Progenitor cell of endocrine pancreas (in vitro differentiated cells): ENCODE data around the gene SLC28A1. TPM values are rescaled to one million over a fixed set of nuclear protein-coding genes. Genes with fewer than 3 reads are reported as not detected.

Source experiments
- DNase-seq: peaks from one replicate; pipeline ENCODE4 v3.0.0; 2021; ENCODE audit warnings: low spot score; ENCODE audit not compliant: unreplicated experiment
- H3K27ac Mint-ChIP-seq: 2 replicates; pipeline ENCODE4 v1.8.0; 2021; ENCODE audit warnings: mild to moderate bottlenecking, moderate library complexity, mixed read lengths
- H3K27me3 Mint-ChIP-seq: 2 replicates; pipeline ENCODE4 v1.8.0; 2021; ENCODE audit warnings: mixed read lengths
- H3K36me3 Mint-ChIP-seq: 2 replicates; pipeline ENCODE4 v1.8.0; 2022; ENCODE audit warnings: mixed read lengths; ENCODE audit not compliant: insufficient read depth
- H3K4me1 Mint-ChIP-seq: 2 replicates; pipeline ENCODE4 v1.8.0; 2021; ENCODE audit warnings: low read depth, mixed read lengths
- H3K4me3 Mint-ChIP-seq: 2 replicates; pipeline ENCODE4 v1.8.0; 2021; ENCODE audit warnings: low read depth, mild to moderate bottlenecking, moderate library complexity, mixed read lengths
- H3K9me3 Mint-ChIP-seq: 2 replicates; pipeline ENCODE4 v1.8.0; 2021; ENCODE audit warnings: low read depth, mixed read lengths
- CTCF ChIP-seq: fragments of 200-600 bp; sonication (generic); IDR thresholded peaks from one replicate; pipeline ENCODE4 v1.5.0; 2021; ENCODE audit warnings: antibody characterized with exemption, mild to moderate bottlenecking; ENCODE audit not compliant: unreplicated experiment
- total RNA-seq: library from RNA; stranded (reverse); gene quantifications from 2 replicates; pipeline ENCODE4 v1.2.1, GENCODE V29; 2021

The SLC28A1 gene
- total RNA-seq, 1 donor from 2014 or later, result not detected

DNA sequence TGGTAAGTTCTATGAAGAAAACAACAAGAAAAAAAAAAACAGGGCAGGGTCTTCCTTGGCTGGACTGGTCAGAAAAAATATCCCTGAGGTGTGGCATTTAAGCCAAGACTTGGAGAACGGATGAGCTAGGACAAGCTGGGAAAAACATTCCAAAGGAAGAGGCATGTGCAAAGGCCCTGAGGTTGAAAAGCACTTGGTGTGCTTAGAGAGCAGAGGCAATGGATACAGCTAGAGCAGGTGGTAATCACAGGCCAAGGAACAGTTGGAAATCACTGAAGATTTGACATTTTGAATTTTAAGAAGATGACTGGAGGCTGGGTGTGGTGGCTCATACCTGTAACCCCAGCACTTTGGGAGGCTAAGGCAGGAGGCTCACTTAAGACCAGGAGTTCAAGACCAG lies 54.3 kb downstream of the SLC28A1 start:
- no peak for TF ChIP-seq CTCF
- no peak for DNase-seq
- Mint-ChIP-seq H3K36me3 (no peaks in the 10 kb centered on the region), H3K4me1 (no peaks in the 10 kb centered on the region), H3K9me3 (no peaks in the 10 kb centered on the region), H3K27me3 (no peaks in the 10 kb centered on the region), H3K4me3 (no peak overlapping the region), H3K27ac (peak overlapping the region; percentile 54)

DNA sequence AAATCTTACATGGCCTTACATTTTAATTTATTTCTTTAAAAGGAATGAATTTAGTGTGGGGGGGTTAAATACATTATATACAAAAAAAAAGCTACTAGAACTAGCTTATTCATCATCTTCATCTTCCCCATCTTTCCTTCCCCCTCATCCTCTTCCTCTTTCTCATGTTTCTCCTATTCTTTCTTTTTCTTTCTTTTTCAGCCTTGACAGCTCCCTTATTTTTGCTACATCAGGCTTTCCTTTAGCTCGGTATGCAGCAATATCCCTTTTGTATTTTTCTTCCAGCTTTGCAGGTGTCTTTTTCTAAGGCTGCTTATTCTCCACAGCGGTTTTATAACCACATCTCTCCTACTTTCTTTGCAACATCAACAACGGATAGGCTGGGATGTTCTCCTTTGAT lies 55.9 kb downstream of the SLC28A1 start:
- Mint-ChIP-seq H3K9me3 (no peaks in the 10 kb centered on the region), H3K36me3 (no peaks in the 10 kb centered on the region), H3K27ac (no peak overlapping the region), H3K4me3 (no peak overlapping the region), H3K27me3 (no peaks in the 10 kb centered on the region), H3K4me1 (no peaks in the 10 kb centered on the region)
- TF ChIP-seq CTCF, result no peak
- no peak for DNase-seq

GRCh38 chr15:84942456-84942855 lies 58.0 kb downstream of the SLC28A1 start:
- Mint-ChIP-seq H3K27me3 (no peaks in the 10 kb centered on the region), H3K4me1 (no peaks in the 10 kb centered on the region), H3K27ac (no peak overlapping the region), H3K9me3 (no peaks in the 10 kb centered on the region), H3K4me3 (no peak overlapping the region), H3K36me3 (no peaks in the 10 kb centered on the region)
- no peak for DNase-seq
- no peak for TF ChIP-seq CTCF

DNA sequence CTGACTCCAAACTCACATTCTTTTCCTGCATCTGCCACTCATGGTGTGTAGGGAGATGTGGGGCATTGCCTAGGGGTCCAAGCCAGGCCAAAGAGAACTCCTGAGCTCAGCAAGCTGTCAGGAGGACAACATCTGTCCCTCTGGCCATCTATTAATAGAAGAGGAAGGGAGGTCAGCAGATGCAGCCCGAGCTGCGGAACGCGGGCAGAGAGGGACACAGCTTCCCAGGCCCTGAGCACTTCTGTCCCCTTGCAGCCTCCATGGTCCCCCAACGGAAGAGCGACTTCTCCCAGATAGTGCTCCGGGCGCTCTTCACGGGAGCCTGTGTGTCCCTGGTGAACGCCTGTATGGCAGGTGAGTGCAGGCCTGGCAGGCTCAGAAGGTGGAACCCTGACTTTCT lies 59.8 kb downstream of the SLC28A1 start:
- DNase-seq, result no peak
- Mint-ChIP-seq H3K9me3 (no peaks in the 10 kb centered on the region), H3K27me3 (peaks cover 7% of the 10 kb centered on the region), H3K4me1 (no peaks in the 10 kb centered on the region), H3K36me3 (no peaks in the 10 kb centered on the region), H3K27ac (no peak overlapping the region), H3K4me3 (no peak overlapping the region)
- no peak for TF ChIP-seq CTCF

GRCh38 chr15:84944861-84945260 lies 60.4 kb downstream of the SLC28A1 start:
- Mint-ChIP-seq H3K4me3 (no peak overlapping the region), H3K36me3 (no peaks in the 10 kb centered on the region), H3K27me3 (peaks cover 9% of the 10 kb centered on the region), H3K4me1 (no peaks in the 10 kb centered on the region), H3K9me3 (no peaks in the 10 kb centered on the region), H3K27ac (no peak overlapping the region)
- no peak for DNase-seq
- TF ChIP-seq CTCF, result no peak
